Liver (tissue), 9 donors: ENCODE results near the gene EEFSEC. TPM values are rescaled to one million over a fixed set of nuclear protein-coding genes. Genes with fewer than 3 reads are reported as not detected.

Experiments
- DNase-seq: peaks from one replicate; pipeline ENCODE4 v3.0.0-alpha.2; 2017; ENCODE audit warnings: low spot score
- H3K27ac ChIP-seq, 2 donors: one replicate each; pipeline ENCODE4 v1.7.0; 2013; ENCODE audit warnings: inconsistent platforms in 2 of 2, low read length in 2 of 2, control low read depth in 1 of 2, low read depth in 1 of 2, mild to moderate bottlenecking in 1 of 2
- H3K27me3 ChIP-seq, 4 donors: one replicate each; pipeline versions ENCODE4 v1.6.1 to v1.7.0; 2013; ENCODE audit warnings: low read length in 3 of 4, inconsistent platforms in 1 of 4, mild to moderate bottlenecking in 1 of 4, moderate library complexity in 1 of 4; ENCODE audit not compliant: control insufficient read depth in 4 of 4, insufficient read depth in 4 of 4
- H3K36me3 ChIP-seq, 4 donors: one replicate each; pipeline versions ENCODE4 v1.6.1 to v1.7.0; 2013; ENCODE audit warnings: low read length in 3 of 4, mild to moderate bottlenecking in 3 of 4, low read depth in 1 of 4, moderate library complexity in 1 of 4; ENCODE audit not compliant: control insufficient read depth in 4 of 4, insufficient read depth in 3 of 4
- H3K4me1 ChIP-seq, 4 donors: one replicate each; pipeline versions ENCODE4 v1.6.1 to v1.7.0; 2013; ENCODE audit warnings: low read length in 3 of 4, mild to moderate bottlenecking in 3 of 4, moderate library complexity in 1 of 4; ENCODE audit not compliant: control insufficient read depth in 4 of 4, insufficient read depth in 4 of 4
- H3K4me3 ChIP-seq, 3 donors: one replicate each; pipeline versions ENCODE4 v1.6.1 to v1.7.0; 2013; ENCODE audit warnings: low read length in 3 of 3, control low read depth in 1 of 3, low read depth in 1 of 3, mild to moderate bottlenecking in 1 of 3
- H3K9ac ChIP-seq, 2 donors: one replicate each; pipeline ENCODE4 v1.7.0; 2013; ENCODE audit warnings: low read length in 2 of 2, mild to moderate bottlenecking in 2 of 2, moderate library complexity in 2 of 2, control low read depth in 1 of 2, low read depth in 1 of 2
- H3K9me3 ChIP-seq, 4 donors: one replicate each; pipeline versions ENCODE4 v1.6.1 to v1.7.0; 2013; ENCODE audit warnings: low read length in 3 of 4; ENCODE audit not compliant: control insufficient read depth in 4 of 4
- ATF3 ChIP-seq: IDR thresholded peaks from 2 replicates; pipeline ENCODE4 v1.6.1; 2016; ENCODE audit warnings: antibody characterized with exemption
- CTCF ChIP-seq: fragments of 150-350 bp; IDR thresholded peaks from 2 replicates; pipeline ENCODE4 v1.5.1; 2017; ENCODE audit warnings: improper control_type of control experiment, low read depth, low read length; ENCODE audit not compliant: missing input control
- EGR1 ChIP-seq, 2 donors: IDR thresholded peaks; 2 replicates each; pipeline ENCODE4 v1.6.1; 2016 to 2018; ENCODE audit warnings: antibody characterized with exemption in 2 of 2, low read depth in 2 of 2
- FOXA1 ChIP-seq: IDR thresholded peaks from 2 replicates; pipeline ENCODE4 v1.6.1; 2016; ENCODE audit warnings: antibody characterized with exemption
- FOXA2 ChIP-seq: IDR thresholded peaks from 2 replicates; pipeline ENCODE4 v1.6.1; 2016; ENCODE audit warnings: antibody characterized with exemption
- GABPA ChIP-seq, 2 donors: IDR thresholded peaks in 1 of 2; conservative IDR thresholded peaks in 1 of 2; 2 replicates each; pipeline ENCODE4 v1.6.1; 2016; ENCODE audit warnings: antibody characterized with exemption in 2 of 2, mild to moderate bottlenecking in 1 of 2, moderate library complexity in 1 of 2
- HNF4A ChIP-seq, 2 donors: conservative IDR thresholded peaks; 2 replicates each; pipeline ENCODE4 v1.6.1; 2016; ENCODE audit warnings: antibody characterized with exemption in 2 of 2, mild to moderate bottlenecking in 2 of 2
- HNF4G ChIP-seq: IDR thresholded peaks from 2 replicates; pipeline ENCODE4 v1.6.1; 2016; ENCODE audit warnings: antibody characterized with exemption
- JUND ChIP-seq, 2 donors: IDR thresholded peaks; 2 replicates each; pipeline ENCODE4 v1.6.1; 2016; ENCODE audit warnings: antibody characterized with exemption in 2 of 2
- MAX ChIP-seq: IDR thresholded peaks from 2 replicates; pipeline ENCODE4 v1.6.1; 2016; ENCODE audit warnings: antibody characterized with exemption
- NR2F2 ChIP-seq: IDR thresholded peaks from 2 replicates; pipeline ENCODE4 v1.6.1; 2016; ENCODE audit warnings: antibody characterized with exemption
- RAD21 ChIP-seq, 2 donors: IDR thresholded peaks; 2 replicates each; pipeline ENCODE4 v1.6.1; 2016; ENCODE audit warnings: antibody characterized with exemption in 2 of 2, mild to moderate bottlenecking in 2 of 2
- REST ChIP-seq: IDR thresholded peaks from 2 replicates; pipeline ENCODE4 v1.6.1; 2016; ENCODE audit warnings: antibody characterized with exemption, mild to moderate bottlenecking
- RXRA ChIP-seq, 2 donors: IDR thresholded peaks; 2 replicates each; pipeline ENCODE4 v1.6.1; 2017 to 2018; ENCODE audit warnings: antibody characterized with exemption in 2 of 2, mild to moderate bottlenecking in 1 of 2
- SP1 ChIP-seq: IDR thresholded peaks from 2 replicates; pipeline ENCODE4 v1.6.1; 2018; ENCODE audit warnings: antibody characterized with exemption, mild to moderate bottlenecking
- TAF1 ChIP-seq: conservative IDR thresholded peaks from 2 replicates; pipeline ENCODE4 v1.6.1; 2016; ENCODE audit warnings: antibody characterized with exemption, mild to moderate bottlenecking
- YY1 ChIP-seq: IDR thresholded peaks from 2 replicates; pipeline ENCODE4 v1.6.1; 2016; ENCODE audit warnings: antibody characterized with exemption, mild to moderate bottlenecking
- WGBS: extraction: QIAGEN DNeasy Blood & Tissue Kit; methylation state at CpG from one replicate; pipeline ENCODE4 v1.1.7; 2013; 5-methylcytosine and 5-hydroxymethylcytosine counted together
- polyA plus RNA-seq, 2 donors: library from polyadenylated mRNA; stranded (reverse) in 1 of 2; unstranded in 1 of 2; fragments of 200-250 nt in 1 of 2; fragments of >200 nt in 1 of 2; fragmentation: Nextera tagmentation in 1 of 2; extraction: Ambion mirVana in 1 of 2; gene quantifications; one replicate each; pipeline versions ENCODE4 v1.2.1 to v1.2.3, GENCODE V29; 2013 to 2015
- total RNA-seq, 2 donors: library from RNA; depleted of rRNA; stranded (reverse); fragments of >200 nt; gene quantifications; one replicate each; pipeline ENCODE4 v1.2.3, GENCODE V29; 2014
- TF ChIP-seq, protein P1 (sequence below): IDR thresholded peaks from 2 replicates; pipeline ENCODE4 v1.6.1; 2016; ENCODE audit warnings: antibody characterized with exemption
- donor health status: healthy.
- donor health status: healthy.
- donor health status: healthy.
- donor health status: healthy.
- donor health status: healthy.

Gene EEFSEC
- total and polyA plus RNA-seq, 4 donors, result 8.4 to 13.1 (median 10.7) TPM

DNA sequence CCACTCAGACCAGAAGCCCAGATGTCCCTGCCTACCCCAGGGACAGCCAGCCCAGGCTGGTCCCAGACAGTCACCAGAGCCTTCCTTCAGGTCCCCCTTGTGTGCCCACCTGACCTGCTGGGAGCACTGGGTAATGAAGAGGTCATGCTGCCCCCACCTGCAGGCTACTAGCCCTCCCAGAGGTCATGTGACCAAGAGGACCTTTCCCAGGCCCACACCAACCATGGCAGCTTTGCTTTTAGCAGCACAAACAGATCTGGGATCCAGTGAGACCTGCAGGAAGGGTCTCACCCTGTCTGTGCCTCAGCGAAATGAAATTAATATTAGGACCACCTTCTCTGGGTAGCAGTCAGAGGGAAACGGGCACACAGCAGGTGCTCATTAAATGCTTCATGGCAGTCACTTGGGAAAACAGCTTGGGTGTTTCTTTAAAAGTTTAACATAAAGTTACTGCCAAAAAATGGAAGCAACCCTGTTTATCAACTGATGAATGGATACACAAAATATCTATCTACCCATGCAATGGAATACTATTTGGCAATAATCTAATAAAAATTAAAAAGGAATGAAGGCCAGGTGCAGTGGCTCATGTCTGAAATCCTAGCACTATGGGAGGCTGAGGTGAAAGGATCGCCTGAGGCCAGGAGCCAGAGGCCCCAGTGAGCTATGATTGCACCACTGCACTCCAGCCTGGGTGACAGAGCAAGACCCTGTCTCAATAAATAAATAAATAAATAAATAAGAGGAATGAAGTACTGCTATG, 269.7 kb downstream of the EEFSEC start:
- Histone ChIP-seq H3K9me3 (no peaks in the 10 kb centered on the region), H3K9ac (no peak overlapping the region), H3K27me3 (no peaks in the 10 kb centered on the region), H3K4me3 (no peak overlapping the region), H3K27ac (no peak overlapping the region), H3K4me1 (peaks cover 0 to 8% (median 4%) of the 10 kb centered on the region in 4 donors), H3K36me3 (no peaks in the 10 kb centered on the region)
- TF ChIP-seq HNF4A (conservative IDR thresholded peaks at IDR 0.05) (no peak), JUND (IDR thresholded peaks at IDR 0.05) (no peak), SP1 (no peak)
- WGBS, result 92% methylated on average over 3 of the region's 3 CpGs
- no peak for DNase-seq

GRCh38 chr3:128423525-128424147, 270.4 kb downstream of the EEFSEC start:
- TF ChIP-seq TAF1 (no peak), JUND (IDR thresholded peaks at IDR 0.05) (no peak), FOXA1 (no peak), FOXA2 (no peak), REST (no peak), HNF4G (no peak), MAX (no peak), NR2F2 (no peak), YY1 (no peak), RAD21 (IDR thresholded peaks at IDR 0.05) (no peak), GABPA (IDR thresholded peaks at IDR 0.05 in 1 of 2, conservative IDR thresholded peaks at IDR 0.05 in 1 of 2) (no peak), HNF4A (conservative IDR thresholded peaks at IDR 0.05) (no peak), EGR1 (IDR thresholded peaks at IDR 0.05; ENCODE audit: low read depth in 2 of 2) (no peak), CTCF (no peak), SP1 (no peak), RXRA (IDR thresholded peaks at IDR 0.05) (no peak), ATF3 (no peak)
- TF ChIP-seq, protein P1, sequence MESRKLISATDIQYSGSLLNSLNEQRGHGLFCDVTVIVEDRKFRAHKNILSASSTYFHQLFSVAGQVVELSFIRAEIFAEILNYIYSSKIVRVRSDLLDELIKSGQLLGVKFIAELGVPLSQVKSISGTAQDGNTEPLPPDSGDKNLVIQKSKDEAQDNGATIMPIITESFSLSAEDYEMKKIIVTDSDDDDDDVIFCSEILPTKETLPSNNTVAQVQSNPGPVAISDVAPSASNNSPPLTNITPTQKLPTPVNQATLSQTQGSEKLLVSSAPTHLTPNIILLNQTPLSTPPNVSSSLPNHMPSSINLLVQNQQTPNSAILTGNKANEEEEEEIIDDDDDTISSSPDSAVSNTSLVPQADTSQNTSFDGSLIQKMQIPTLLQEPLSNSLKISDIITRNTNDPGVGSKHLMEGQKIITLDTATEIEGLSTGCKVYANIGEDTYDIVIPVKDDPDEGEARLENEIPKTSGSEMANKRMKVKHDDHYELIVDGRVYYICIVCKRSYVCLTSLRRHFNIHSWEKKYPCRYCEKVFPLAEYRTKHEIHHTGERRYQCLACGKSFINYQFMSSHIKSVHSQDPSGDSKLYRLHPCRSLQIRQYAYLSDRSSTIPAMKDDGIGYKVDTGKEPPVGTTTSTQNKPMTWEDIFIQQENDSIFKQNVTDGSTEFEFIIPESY, result no peak
- Histone ChIP-seq H3K4me1 (peaks cover 0 to 8% (median 4%) of the 10 kb centered on the region in 4 donors), H3K9me3 (no peaks in the 10 kb centered on the region), H3K27me3 (no peaks in the 10 kb centered on the region), H3K9ac (no peak overlapping the region), H3K36me3 (no peaks in the 10 kb centered on the region), H3K4me3 (no peak overlapping the region), H3K27ac (no peak overlapping the region)
- 91% methylated on average over 7 of the region's 7 CpGs for WGBS
- no peak for DNase-seq
